Measurements from ENCODE around the gene ICAM3. TPM values are rescaled to one million over a fixed set of nuclear protein-coding genes. Genes with fewer than 3 reads are reported as not detected.
A peak's percentile ranks its signal among the peaks of the same experiment; 100 is the strongest.

ICAM3 gene
- total RNA-seq, 1 donor from 2014 or later, result 0.11 TPM

- DNase-seq (ENCODE audit: low spot score in 2 of 2), result no peak
- peaks cover 13% of the 10 kb centered on the region for H3K27me3 ChIP-seq
- H3K4me1 ChIP-seq, result peaks cover 9 to 34% of the 10 kb centered on the region in 2 donors
- H3K36me3 ChIP-seq, result no peaks in the 10 kb centered on the region
- H3K4me3 ChIP-seq, result peak within 1 kb of the TSS; percentile 43 to 62
- intact Hi-C loops (cut with DNase I), result no loop called here
- no peaks in the 10 kb centered on the region for H3K9me3 ChIP-seq
- no peak within 1 kb of the TSS for H3K27ac ChIP-seq
- no peak for TF ChIP-seq CTCF (IDR thresholded peaks at IDR 0.05)
These were observed 49.5 kb downstream of the ICAM3 start, which contains the start of gene ICAM5 for GRCh38 chr19:10289836-10290356. ICAM5 (plus strand) TSS chr19:10289952; CDS start chr19:10290044, 92 bp downstream.

- Histone ChIP-seq H3K36me3 (peaks cover 0 to 4% of the 10 kb centered on the region in 2 donors), H3K4me1 (peaks cover 9 to 34% of the 10 kb centered on the region in 2 donors), H3K4me3 (peak overlapping the region; percentile 31 to 62), H3K27me3 (peaks cover 13% of the 10 kb centered on the region), H3K9me3 (no peaks in the 10 kb centered on the region), H3K27ac (no peak overlapping the region)
- DNase-seq (ENCODE audit: low spot score in 2 of 2), result no peak
- TF ChIP-seq CTCF (IDR thresholded peaks at IDR 0.05), result no peak
- intact Hi-C loops (cut with DNase I), result no loop called here
These were observed 50.1 kb downstream of the ICAM3 start for GRCh38 chr19:10289167-10289835.

- Histone ChIP-seq H3K27ac (no peak overlapping the region), H3K4me3 (peak overlapping the region; percentile 31 to 62), H3K27me3 (peaks cover 11% of the 10 kb centered on the region), H3K9me3 (no peaks in the 10 kb centered on the region), H3K4me1 (peaks cover 9 to 34% of the 10 kb centered on the region in 2 donors), H3K36me3 (peaks cover 5 to 8% of the 10 kb centered on the region in 2 donors)
- no peak for DNase-seq (ENCODE audit: low spot score in 2 of 2)
- intact Hi-C loops (cut with DNase I), result no loop called here
- TF ChIP-seq CTCF (IDR thresholded peaks at IDR 0.05), result no peak
These were observed 50.7 kb downstream of the ICAM3 start for GRCh38 chr19:10288662-10289166.

GRCh38 chr19:10286803-10287737, 52.4 kb downstream of the ICAM3 start, which contains the start of gene ICAM4:
ICAM4 (plus strand) TSS chr19:10286955; CDS start chr19:10287013, 58 bp downstream.
- no peaks in the 10 kb centered on the region for H3K9me3 ChIP-seq
- H3K27ac ChIP-seq, result no peak within 1 kb of the TSS
- TF ChIP-seq CTCF (IDR thresholded peaks at IDR 0.05), result no peak
- H3K4me1 ChIP-seq, result peaks cover 9 to 29% of the 10 kb centered on the region in 2 donors
- H3K36me3 ChIP-seq, result peaks cover 5 to 8% of the 10 kb centered on the region in 2 donors
- no peak for DNase-seq (ENCODE audit: low spot score in 2 of 2)
- peak within 1 kb of the TSS in 1 of 2 donors; percentile 43 for H3K4me3 ChIP-seq
- intact Hi-C loops (cut with DNase I), result no loop called here
- H3K27me3 ChIP-seq, result peaks cover 8% of the 10 kb centered on the region

GRCh38 chr19:10285393-10285792, 54.0 kb downstream of the ICAM3 start:
- no peak for DNase-seq (ENCODE audit: low spot score in 2 of 2)
- no peak for TF ChIP-seq CTCF (IDR thresholded peaks at IDR 0.05)
- Histone ChIP-seq H3K36me3 (peaks cover 5 to 8% of the 10 kb centered on the region in 2 donors), H3K4me1 (peaks cover 9 to 13% of the 10 kb centered on the region in 2 donors), H3K27ac (no peak overlapping the region), H3K27me3 (peaks cover 5% of the 10 kb centered on the region), H3K9me3 (no peaks in the 10 kb centered on the region), H3K4me3 (no peak overlapping the region)
- intact Hi-C loops (cut with DNase I), result no loop called here
